ENCODE results near the gene ADAM23. TPM values are rescaled to one million over a fixed set of nuclear protein-coding genes. Genes with fewer than 3 reads are reported as not detected.

Gene ADAM23
- total RNA-seq, 1 donor, result under 0.01 TPM

GRCh38 chr2:206584323-206585116, 141.2 kb downstream of the ADAM23 start:
- H3K4me1 ChIP-seq (ENCODE audit: insufficient read depth, low read length), result no peaks in the 10 kb centered on the region
- no peaks in the 10 kb centered on the region for H3K36me3 ChIP-seq (ENCODE audit: insufficient read depth, low read length)
- H3K9me3 ChIP-seq (ENCODE audit: low read depth, low read length), result no peaks in the 10 kb centered on the region
- H3K79me2 ChIP-seq (ENCODE audit: insufficient read depth, low read length), result no peaks in the 10 kb centered on the region
- no peak for TF ChIP-seq CTCF (IDR thresholded peaks at IDR 0.05; ENCODE audit: extremely low read depth, low read depth, low read length)
- no peak overlapping the region for H3K4me2 ChIP-seq (ENCODE audit: insufficient read depth, low read length)
- H3K4me3 ChIP-seq (ENCODE audit: insufficient read depth, low read length), result no peak overlapping the region
- no peak overlapping the region for H2AFZ ChIP-seq (ENCODE audit: low read length)
- no peak for DNase-seq (ENCODE audit: insufficient read length, low spot score, missing footprints)
- no peaks in the 10 kb centered on the region for H4K20me1 ChIP-seq (ENCODE audit: insufficient read depth, low read length)
- no peaks in the 10 kb centered on the region for H3K27me3 ChIP-seq (ENCODE audit: insufficient read depth, low read length)
- no peak overlapping the region for H3K27ac ChIP-seq (ENCODE audit: low read depth, low read length)

- no peak for DNase-seq (ENCODE audit: insufficient read length, low spot score, missing footprints)
- Histone ChIP-seq H3K79me2 (ENCODE audit: insufficient read depth, low read length) (no peaks in the 10 kb centered on the region), H3K4me2 (ENCODE audit: insufficient read depth, low read length) (no peak overlapping the region), H3K4me1 (ENCODE audit: insufficient read depth, low read length) (no peaks in the 10 kb centered on the region), H2AFZ (ENCODE audit: low read length) (no peak overlapping the region), H3K36me3 (ENCODE audit: insufficient read depth, low read length) (no peaks in the 10 kb centered on the region), H3K4me3 (ENCODE audit: insufficient read depth, low read length) (no peak overlapping the region), H4K20me1 (ENCODE audit: insufficient read depth, low read length) (no peaks in the 10 kb centered on the region), H3K9me3 (ENCODE audit: low read depth, low read length) (no peaks in the 10 kb centered on the region), H3K27me3 (ENCODE audit: insufficient read depth, low read length) (no peaks in the 10 kb centered on the region), H3K27ac (ENCODE audit: low read depth, low read length) (no peak overlapping the region)
- TF ChIP-seq CTCF (IDR thresholded peaks at IDR 0.05; ENCODE audit: extremely low read depth, low read depth, low read length), result no peak
These were observed 142.0 kb downstream of the ADAM23 start for GRCh38 chr2:206585335-206585734.

- H3K9me3 ChIP-seq (ENCODE audit: low read depth, low read length), result no peaks in the 10 kb centered on the region
- no peak overlapping the region for H2AFZ ChIP-seq (ENCODE audit: low read length)
- no peaks in the 10 kb centered on the region for H3K36me3 ChIP-seq (ENCODE audit: insufficient read depth, low read length)
- no peak for TF ChIP-seq CTCF (IDR thresholded peaks at IDR 0.05; ENCODE audit: extremely low read depth, low read depth, low read length)
- H3K27ac ChIP-seq (ENCODE audit: low read depth, low read length), result no peak overlapping the region
- H4K20me1 ChIP-seq (ENCODE audit: insufficient read depth, low read length), result no peaks in the 10 kb centered on the region
- H3K4me1 ChIP-seq (ENCODE audit: insufficient read depth, low read length), result no peaks in the 10 kb centered on the region
- H3K79me2 ChIP-seq (ENCODE audit: insufficient read depth, low read length), result no peaks in the 10 kb centered on the region
- H3K4me3 ChIP-seq (ENCODE audit: insufficient read depth, low read length), result no peak overlapping the region
- no peaks in the 10 kb centered on the region for H3K27me3 ChIP-seq (ENCODE audit: insufficient read depth, low read length)
- no peak overlapping the region for H3K4me2 ChIP-seq (ENCODE audit: insufficient read depth, low read length)
- no peak for DNase-seq (ENCODE audit: insufficient read length, low spot score, missing footprints)
These were observed 143.3 kb downstream of the ADAM23 start for GRCh38 chr2:206586609-206587008.

GRCh38 chr2:206597717-206598218, 154.4 kb downstream of the ADAM23 start:
- Histone ChIP-seq H4K20me1 (ENCODE audit: insufficient read depth, low read length) (no peaks in the 10 kb centered on the region), H3K27ac (ENCODE audit: low read depth, low read length) (no peak overlapping the region), H3K4me1 (ENCODE audit: insufficient read depth, low read length) (no peaks in the 10 kb centered on the region), H2AFZ (ENCODE audit: low read length) (no peak overlapping the region), H3K36me3 (ENCODE audit: insufficient read depth, low read length) (no peaks in the 10 kb centered on the region), H3K27me3 (ENCODE audit: insufficient read depth, low read length) (no peaks in the 10 kb centered on the region), H3K79me2 (ENCODE audit: insufficient read depth, low read length) (no peaks in the 10 kb centered on the region), H3K4me3 (ENCODE audit: insufficient read depth, low read length) (no peak overlapping the region), H3K9me3 (ENCODE audit: low read depth, low read length) (no peaks in the 10 kb centered on the region), H3K4me2 (ENCODE audit: insufficient read depth, low read length) (no peak overlapping the region)
- no peak for DNase-seq (ENCODE audit: insufficient read length, low spot score, missing footprints)
- no peak for TF ChIP-seq CTCF (IDR thresholded peaks at IDR 0.05; ENCODE audit: extremely low read depth, low read depth, low read length)
